HL-60 (cell line): Measurements from ENCODE around the gene TMEM44.
A peak's percentile ranks its signal among the peaks of the same experiment; 100 is the strongest.

Source experiments
- DNase-seq, 2 experiments: peaks; one replicate each; pipeline ENCODE4 v3.0.0-alpha.2; 2010 to 2020; ENCODE audit warnings: low read depth in 1 of 2, low spot score in 1 of 2
- H3K27ac ChIP-seq: fragments of 250-450 bp; sonication (Bioruptor Pico); replicated peaks from 2 replicates; pipeline ENCODE4 v1.5.1; 2020; ENCODE audit warnings: mild to moderate bottlenecking, moderate library complexity
- H3K27me3 ChIP-seq: fragments of 250-450 bp; sonication (Bioruptor Pico); 2 replicates; pipeline ENCODE4 v1.5.1; 2021; ENCODE audit warnings: mild to moderate bottlenecking, moderate library complexity; ENCODE audit not compliant: insufficient read depth, poor library complexity, severe bottlenecking
- H3K4me3 ChIP-seq: replicated peaks from 2 replicates; pipeline ENCODE4 v1.5.1; 2011; ENCODE audit warnings: mild to moderate bottlenecking, control low read depth, low read length; ENCODE audit not compliant: insufficient read depth
- GABPA ChIP-seq: IDR thresholded peaks from 2 replicates; pipeline ENCODE4 v1.6.1; 2012; ENCODE audit warnings: low read depth
- POLR2AphosphoS5 ChIP-seq: IDR thresholded peaks from 2 replicates; pipeline ENCODE4 v1.6.1; 2012; ENCODE audit warnings: low read depth
- SPI1 ChIP-seq: IDR thresholded peaks from 2 replicates; pipeline ENCODE4 v1.6.1; 2012; ENCODE audit warnings: low read depth, mild to moderate bottlenecking, borderline replicate concordance
- TF ChIP-seq, protein P1 (sequence below): IDR thresholded peaks from 2 replicates; pipeline ENCODE4 v1.6.1; 2012; ENCODE audit warnings: low read depth; ENCODE audit not compliant: insufficient replicate concordance
- TF ChIP-seq, protein P2 (sequence below): IDR thresholded peaks from one replicate; pipeline ENCODE4 v1.5.1; 2011; ENCODE audit warnings: low read length, control low read depth, inconsistent platforms; ENCODE audit not compliant: insufficient read depth

TMEM44 gene

DNA sequence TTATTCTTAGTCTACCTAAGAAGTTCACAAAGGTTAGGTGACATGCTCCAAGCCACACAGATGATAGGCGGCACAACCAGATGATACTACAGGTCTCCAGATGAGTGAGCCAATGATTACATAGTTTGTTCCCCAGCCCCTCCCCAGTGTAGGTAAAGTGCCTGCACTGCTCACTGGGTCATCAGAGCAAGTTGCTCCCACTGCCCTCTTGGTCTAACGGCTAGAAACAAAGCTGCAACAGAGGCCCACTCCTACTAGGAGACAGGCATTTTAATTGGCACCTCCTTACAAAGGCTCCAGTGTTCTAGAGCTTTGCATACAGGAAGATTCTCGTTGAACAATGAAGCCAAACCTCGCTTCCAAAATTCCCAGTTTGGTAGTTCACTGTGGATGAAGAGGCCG, 47.3 kb downstream of the TMEM44 start:
- DNase-seq: no peak

DNA sequence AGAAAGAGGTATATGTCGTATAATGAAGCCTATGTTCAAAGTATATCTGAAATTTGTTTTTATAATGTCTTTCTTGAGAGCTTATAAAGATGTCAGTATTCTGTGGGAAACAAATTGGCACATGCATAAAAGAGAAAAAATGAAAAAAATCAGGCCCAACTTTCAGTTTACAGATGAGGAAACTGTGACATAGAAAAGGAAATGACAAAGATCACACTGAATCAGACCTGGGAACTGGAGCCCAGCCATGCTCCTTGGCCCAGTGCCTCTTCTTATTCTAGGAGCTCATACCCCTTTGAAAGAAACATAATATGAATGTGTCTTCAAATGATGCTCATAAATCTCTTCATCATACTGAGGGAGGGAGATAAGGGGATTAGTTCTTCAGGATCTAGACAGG, 48.4 kb downstream of the TMEM44 start:
- no peak for TF ChIP-seq SPI1
- no peak for TF ChIP-seq POLR2AphosphoS5
- TF ChIP-seq GABPA: no peak
- TF ChIP-seq, protein P1, sequence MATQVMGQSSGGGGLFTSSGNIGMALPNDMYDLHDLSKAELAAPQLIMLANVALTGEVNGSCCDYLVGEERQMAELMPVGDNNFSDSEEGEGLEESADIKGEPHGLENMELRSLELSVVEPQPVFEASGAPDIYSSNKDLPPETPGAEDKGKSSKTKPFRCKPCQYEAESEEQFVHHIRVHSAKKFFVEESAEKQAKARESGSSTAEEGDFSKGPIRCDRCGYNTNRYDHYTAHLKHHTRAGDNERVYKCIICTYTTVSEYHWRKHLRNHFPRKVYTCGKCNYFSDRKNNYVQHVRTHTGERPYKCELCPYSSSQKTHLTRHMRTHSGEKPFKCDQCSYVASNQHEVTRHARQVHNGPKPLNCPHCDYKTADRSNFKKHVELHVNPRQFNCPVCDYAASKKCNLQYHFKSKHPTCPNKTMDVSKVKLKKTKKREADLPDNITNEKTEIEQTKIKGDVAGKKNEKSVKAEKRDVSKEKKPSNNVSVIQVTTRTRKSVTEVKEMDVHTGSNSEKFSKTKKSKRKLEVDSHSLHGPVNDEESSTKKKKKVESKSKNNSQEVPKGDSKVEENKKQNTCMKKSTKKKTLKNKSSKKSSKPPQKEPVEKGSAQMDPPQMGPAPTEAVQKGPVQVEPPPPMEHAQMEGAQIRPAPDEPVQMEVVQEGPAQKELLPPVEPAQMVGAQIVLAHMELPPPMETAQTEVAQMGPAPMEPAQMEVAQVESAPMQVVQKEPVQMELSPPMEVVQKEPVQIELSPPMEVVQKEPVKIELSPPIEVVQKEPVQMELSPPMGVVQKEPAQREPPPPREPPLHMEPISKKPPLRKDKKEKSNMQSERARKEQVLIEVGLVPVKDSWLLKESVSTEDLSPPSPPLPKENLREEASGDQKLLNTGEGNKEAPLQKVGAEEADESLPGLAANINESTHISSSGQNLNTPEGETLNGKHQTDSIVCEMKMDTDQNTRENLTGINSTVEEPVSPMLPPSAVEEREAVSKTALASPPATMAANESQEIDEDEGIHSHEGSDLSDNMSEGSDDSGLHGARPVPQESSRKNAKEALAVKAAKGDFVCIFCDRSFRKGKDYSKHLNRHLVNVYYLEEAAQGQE: no peak
- TF ChIP-seq, protein P2, sequence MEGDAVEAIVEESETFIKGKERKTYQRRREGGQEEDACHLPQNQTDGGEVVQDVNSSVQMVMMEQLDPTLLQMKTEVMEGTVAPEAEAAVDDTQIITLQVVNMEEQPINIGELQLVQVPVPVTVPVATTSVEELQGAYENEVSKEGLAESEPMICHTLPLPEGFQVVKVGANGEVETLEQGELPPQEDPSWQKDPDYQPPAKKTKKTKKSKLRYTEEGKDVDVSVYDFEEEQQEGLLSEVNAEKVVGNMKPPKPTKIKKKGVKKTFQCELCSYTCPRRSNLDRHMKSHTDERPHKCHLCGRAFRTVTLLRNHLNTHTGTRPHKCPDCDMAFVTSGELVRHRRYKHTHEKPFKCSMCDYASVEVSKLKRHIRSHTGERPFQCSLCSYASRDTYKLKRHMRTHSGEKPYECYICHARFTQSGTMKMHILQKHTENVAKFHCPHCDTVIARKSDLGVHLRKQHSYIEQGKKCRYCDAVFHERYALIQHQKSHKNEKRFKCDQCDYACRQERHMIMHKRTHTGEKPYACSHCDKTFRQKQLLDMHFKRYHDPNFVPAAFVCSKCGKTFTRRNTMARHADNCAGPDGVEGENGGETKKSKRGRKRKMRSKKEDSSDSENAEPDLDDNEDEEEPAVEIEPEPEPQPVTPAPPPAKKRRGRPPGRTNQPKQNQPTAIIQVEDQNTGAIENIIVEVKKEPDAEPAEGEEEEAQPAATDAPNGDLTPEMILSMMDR: no peak
- no peak for DNase-seq
- H3K27me3 ChIP-seq: no peaks in the 10 kb centered on the region
- H3K27ac ChIP-seq: peak overlapping the region; percentile 86; the same call in 1 of the 2 replicates
- no peak overlapping the region; the same call in 1 of the 2 replicates for H3K4me3 ChIP-seq

More for the DNA sequence above, 47.3 kb downstream of the TMEM44 start:
- Histone ChIP-seq H3K27ac (no peak overlapping the region), H3K27me3 (no peaks in the 10 kb centered on the region), H3K4me3 (no peak overlapping the region)
- TF ChIP-seq SPI1 (no peak), POLR2AphosphoS5 (no peak), GABPA (no peak)
- TF ChIP-seq, protein P1: no peak
- TF ChIP-seq, protein P2: no peak

DNA sequence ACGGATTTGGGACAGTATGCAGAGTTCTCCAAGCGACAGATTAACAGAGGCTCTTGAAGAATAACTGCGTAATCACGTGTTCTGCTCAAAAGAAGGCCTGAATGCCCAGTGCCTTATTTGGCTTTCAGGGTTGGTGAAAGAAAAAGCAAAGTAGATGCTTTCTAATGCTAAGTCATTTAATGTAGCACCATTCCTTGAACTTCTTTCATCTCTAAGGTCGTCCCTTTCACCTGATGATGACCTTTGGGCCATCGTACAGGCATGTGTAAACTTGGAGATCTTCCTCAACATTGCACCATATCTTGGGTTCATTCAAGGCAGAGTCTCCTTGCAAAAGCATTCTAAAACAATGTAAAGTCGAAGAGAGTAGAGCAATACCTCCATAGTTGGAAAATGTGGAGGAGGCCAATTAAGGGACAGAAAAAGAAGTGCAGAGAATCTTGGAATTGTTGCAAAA, 48.9 kb downstream of the TMEM44 start:
- no peak for DNase-seq
- Histone ChIP-seq H3K4me3 (peak overlapping the region; percentile 76), H3K27me3 (no peaks in the 10 kb centered on the region), H3K27ac (peak overlapping the region; percentile 86)
- TF ChIP-seq, protein P2: no peak
- TF ChIP-seq POLR2AphosphoS5 (no peak), SPI1 (no peak)
- TF ChIP-seq, protein P1: no peak
